ENCODE measurements around the gene TBKBP1.

Gene TBKBP1

GRCh38 chr17:47757386-47757785, 63.4 kb downstream of the TBKBP1 start:
- no peaks in the 10 kb centered on the region for H3K4me1 ChIP-seq (ENCODE audit: insufficient read depth, low read length)
- no peaks in the 10 kb centered on the region; the same call in 1 of the 2 replicates for H3K9me3 ChIP-seq (ENCODE audit: control insufficient read depth, insufficient read depth, low read length)
- H3K36me3 ChIP-seq (ENCODE audit: insufficient read depth, low read length) = no peaks in the 10 kb centered on the region
- no peak overlapping the region for H3K9ac ChIP-seq (ENCODE audit: low read depth, low read length)

DNA sequence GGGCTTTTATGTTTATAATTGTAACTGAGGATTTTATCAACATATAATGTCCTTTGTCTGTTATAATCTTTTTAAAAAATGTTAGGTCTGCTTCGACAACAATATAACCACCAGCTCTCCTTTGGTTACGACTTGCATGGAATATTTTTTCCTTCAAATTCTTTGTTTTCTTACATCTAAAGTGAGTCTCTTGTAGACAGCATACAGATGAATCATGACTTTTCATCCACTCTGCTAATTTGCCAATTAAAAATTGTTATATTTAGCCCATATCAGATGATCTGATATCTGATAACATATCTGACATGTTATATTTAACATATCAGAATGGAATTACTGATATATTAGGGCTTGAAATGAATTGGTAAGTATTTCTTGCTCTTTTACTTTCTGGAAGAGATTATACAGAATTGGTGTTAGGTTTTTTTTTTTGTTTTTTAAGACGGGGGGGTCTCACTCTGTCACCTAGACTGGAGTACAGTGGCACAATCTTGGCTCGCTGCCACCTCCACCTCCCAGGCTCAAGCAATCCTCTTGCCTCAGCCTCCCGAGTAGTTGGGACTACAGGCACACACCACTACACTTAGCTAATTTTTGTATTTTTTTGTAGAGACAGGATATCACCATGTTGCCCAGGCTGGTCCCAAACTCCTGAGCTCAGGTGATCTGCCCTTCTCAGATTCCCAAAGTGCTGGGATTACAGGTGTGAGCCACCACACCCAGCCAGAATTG, 66.6 kb downstream of the TBKBP1 start:
- H3K9ac ChIP-seq (ENCODE audit: low read depth, low read length) = no peak overlapping the region
- no peaks in the 10 kb centered on the region; the same call in 1 of the 2 replicates for H3K9me3 ChIP-seq (ENCODE audit: control insufficient read depth, insufficient read depth, low read length)
- no peaks in the 10 kb centered on the region for H3K36me3 ChIP-seq (ENCODE audit: insufficient read depth, low read length)
- no peaks in the 10 kb centered on the region for H3K4me1 ChIP-seq (ENCODE audit: insufficient read depth, low read length)

Measured in ES-I3 (cell line).